A549 treated with DMSO at 1 μM for 4 hours (cell line): ENCODE data around the gene KLK1. TPM values are rescaled to one million over a fixed set of nuclear protein-coding genes. Genes with fewer than 3 reads are reported as not detected.

Source experiments
- total RNA-seq: library from RNA; stranded (reverse); fragments of 200-300 nt; extraction: Qiagen RNA extraction; gene quantifications from 5 replicates; pipeline ENCODE4 v1.2.3, GENCODE V29; 2022; ENCODE audit warnings: low read depth

Gene KLK1
- 0.11 to 0.13 TPM in 2 of 5 replicates, not detected in the others for total RNA-seq

DNA sequence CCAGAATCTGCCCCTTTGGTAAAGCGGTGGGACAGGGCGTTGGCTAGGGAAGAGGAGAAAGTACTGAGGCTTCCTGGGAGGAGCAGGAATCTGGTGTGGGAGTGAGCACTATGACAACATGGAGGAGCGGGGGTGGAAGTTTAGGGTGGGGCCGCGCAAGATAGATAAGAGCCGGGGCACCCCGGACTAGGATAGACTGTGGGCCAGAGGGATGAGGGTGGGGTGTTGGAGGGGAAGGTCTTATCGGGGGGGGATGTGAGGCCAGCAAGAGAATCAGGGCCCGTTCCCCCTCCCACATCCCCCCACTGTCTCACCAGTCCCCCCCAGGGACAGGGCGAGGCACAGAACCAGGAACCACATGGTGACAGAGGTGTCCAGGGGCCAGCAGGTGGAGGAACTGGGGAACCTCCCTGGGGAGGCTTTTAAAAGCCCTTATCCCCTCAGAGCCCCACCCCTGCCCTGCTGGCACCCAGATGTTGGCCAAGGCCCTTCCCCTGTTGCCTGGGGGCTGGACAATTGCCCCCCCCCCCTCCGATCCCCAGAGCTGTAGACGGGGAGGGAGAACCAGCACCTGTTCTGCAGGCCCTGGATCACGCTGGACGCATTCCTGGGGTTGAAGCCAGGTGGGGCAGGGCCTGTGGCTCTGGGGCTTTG is at the start of gene KLK1:
KLK1 (minus strand) TSS at position 399 of the 654 bp plus-strand sequence; CDS start at position 360, 39 bp downstream.

DNA sequence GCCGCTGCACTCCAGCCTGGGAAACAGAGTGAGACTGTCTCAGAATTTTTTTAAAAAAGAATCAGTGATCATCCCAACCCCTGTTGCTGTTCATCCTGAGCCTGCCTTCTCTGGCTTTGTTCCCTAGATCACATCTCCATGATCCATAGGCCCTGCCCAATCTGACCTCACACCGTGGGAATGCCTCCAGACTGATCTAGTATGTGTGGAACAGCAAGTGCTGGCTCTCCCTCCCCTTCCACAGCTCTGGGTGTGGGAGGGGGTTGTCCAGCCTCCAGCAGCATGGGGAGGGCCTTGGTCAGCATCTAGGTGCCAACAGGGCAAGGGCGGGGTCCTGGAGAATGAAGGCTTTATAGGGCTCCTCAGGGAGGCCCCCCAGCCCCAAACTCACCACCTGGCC is 49.5 kb upstream of the KLK1 start, which contains the start of gene KLK2:
KLK2 (plus strand) TSS at position 384 of the 400 bp plus-strand sequence. CDS start 35 bp downstream, outside the sequence.

DNA sequence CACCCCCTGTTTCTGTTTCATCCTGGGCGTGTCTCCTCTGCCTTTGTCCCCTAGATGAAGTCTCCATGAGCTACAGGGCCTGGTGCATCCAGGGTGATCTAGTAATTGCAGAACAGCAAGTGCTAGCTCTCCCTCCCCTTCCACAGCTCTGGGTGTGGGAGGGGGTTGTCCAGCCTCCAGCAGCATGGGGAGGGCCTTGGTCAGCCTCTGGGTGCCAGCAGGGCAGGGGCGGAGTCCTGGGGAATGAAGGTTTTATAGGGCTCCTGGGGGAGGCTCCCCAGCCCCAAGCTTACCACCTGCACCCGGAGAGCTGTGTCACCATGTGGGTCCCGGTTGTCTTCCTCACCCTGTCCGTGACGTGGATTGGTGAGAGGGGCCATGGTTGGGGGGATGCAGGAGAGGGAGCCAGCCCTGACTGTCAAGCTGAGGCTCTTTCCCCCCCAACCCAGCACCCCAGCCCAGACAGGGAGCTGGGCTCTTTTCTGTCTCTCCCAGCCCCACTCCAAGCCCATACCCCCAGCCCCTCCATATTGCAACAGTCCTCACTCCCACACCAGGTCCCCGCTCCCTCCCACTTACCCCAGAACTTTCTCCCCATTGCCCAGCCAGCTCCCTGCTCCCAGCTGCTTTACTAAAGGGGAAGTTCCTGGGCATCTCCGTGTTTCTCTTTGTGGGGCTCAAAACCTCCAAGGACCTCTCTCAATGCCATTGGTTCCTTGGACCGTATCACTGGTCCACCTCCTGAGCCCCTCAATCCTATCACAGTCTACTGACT is 31.2 kb upstream of the KLK1 start, which contains the start of gene KLK3:
KLK3 (plus strand) TSS at position 280 of the 775 bp plus-strand sequence; CDS start at position 321, 41 bp downstream.

DNA sequence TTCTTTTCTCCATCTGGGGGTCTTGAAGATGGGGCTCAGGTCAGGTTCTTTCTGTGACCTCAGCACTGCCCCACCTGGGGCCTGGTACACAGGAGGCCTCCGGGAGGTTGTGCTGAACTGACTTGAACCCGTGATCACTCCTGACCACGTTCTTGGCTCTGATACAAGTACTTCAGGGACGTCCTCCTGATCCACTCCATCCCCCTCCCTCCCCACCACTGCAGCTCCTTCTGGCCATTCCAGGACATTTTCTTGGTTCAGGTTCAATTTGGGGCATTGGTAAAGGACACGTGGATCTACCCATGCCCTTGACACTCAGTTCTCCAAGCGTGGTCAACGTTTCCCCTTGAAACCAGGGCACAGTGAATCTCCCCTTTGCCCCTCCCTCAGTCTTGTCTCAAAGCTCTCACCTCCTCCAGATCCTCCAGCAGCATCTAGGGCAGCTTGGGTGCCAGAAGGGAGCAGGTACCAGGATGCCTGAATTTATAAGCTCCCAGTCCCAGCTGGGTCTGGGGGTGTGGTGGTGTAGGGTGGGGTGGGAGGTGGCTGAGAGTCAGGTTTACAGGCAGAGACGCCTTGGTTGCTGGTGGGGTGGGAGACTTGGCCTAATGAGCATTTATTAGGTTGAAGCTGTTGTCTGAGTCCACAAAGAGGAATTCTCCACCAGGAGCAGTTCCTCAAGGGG is 9.7 kb upstream of the KLK1 start, which contains the start of gene KLK15:
KLK15 (minus strand) TSS at position 458 of the 685 bp plus-strand sequence. CDS start 2,082 bp downstream, outside the sequence.

DNA sequence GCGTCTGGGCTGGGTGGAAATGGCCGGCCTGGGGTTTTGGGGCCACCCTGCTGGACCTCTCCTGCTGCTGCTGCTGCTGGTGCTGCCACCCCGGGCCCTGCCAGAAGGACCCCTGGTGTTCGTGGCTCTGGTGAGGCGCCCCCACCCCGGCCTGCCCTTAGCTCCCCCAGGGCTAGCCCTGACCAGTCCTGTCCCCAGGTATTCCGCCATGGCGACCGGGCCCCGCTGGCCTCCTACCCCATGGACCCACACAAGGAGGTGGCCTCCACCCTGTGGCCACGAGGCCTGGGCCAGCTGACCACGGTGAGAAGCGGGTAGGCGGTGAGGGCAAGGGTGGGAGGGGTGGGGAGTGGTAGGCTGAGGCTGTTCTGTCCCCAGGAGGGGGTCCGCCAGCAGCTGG is 33.2 kb downstream of the KLK1 start, which contains the start of gene ACP4:
ACP4 (plus strand) TSS at position 20 of the 400 bp plus-strand sequence; CDS start at position 20, 0 bp downstream.

DNA sequence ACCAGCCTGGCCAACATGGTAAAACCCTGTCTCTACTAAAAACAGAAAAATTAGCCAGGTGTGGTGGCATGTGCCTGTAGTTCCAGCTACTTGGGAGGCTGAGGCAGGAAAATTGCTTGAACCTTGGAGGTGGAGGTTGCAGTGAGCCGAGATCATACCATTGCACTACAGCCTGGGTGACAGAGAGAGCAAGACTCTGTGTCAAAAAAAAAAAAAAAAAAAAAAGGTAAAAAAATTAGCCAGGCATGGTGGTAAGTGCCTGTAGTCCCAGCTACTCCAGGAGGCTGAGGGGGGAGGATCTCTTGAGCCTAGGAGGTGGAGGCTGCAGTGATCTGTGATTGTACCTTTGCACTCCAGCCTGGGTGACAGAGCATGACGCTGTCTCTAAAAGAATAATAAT is 53.4 kb downstream of the KLK1 start, which contains the start of gene GPR32:
GPR32 (plus strand) TSS at position 301 of the 400 bp plus-strand sequence. CDS start 137 bp downstream, outside the sequence.

Other genes starting within 250 kb of the KLK1 start
- 0.42 to 1.1 TPM (median 0.55 TPM) in 5 replicates for gene SYT3, start 183.9 kb downstream of the KLK1 start, total RNA-seq
- gene C19orf81, start 174.3 kb downstream of the KLK1 start, total RNA-seq: 2.1 to 10.3 TPM (median 9.1 TPM) in 5 replicates
- gene SHANK1, start 104.0 kb downstream of the KLK1 start, total RNA-seq: 0.07 to 0.52 TPM (median 0.22 TPM) in 5 replicates
- gene CLEC11A, start 100.4 kb downstream of the KLK1 start, total RNA-seq: 6.4 to 10.5 TPM (median 9.0 TPM) in 5 replicates
- not detected in 5 replicates for gene GPR32, start 53.3 kb downstream of the KLK1 start, total RNA-seq
- not detected in 5 replicates for gene ACP4, start 33.4 kb downstream of the KLK1 start, total RNA-seq
- gene KLK15, start 9.8 kb upstream of the KLK1 start, total RNA-seq: not detected in 5 replicates
- not detected in 5 replicates for gene KLK3, start 31.1 kb upstream of the KLK1 start, total RNA-seq
- gene KLK2, start 49.7 kb upstream of the KLK1 start, total RNA-seq: 0.09 to 0.17 TPM in 2 of 5 replicates, not detected in the others
- gene KLK4, start 87.6 kb upstream of the KLK1 start, total RNA-seq: 0.07 to 0.17 TPM (median 0.09 TPM) in 3 of 5 replicates, not detected in the others
- 0.08 TPM in 1 of 5 replicates, not detected in the others for gene KLK5, start 129.3 kb upstream of the KLK1 start, total RNA-seq
- gene KLK6, start 145.8 kb upstream of the KLK1 start, total RNA-seq: 0.19 to 0.51 TPM (median 0.29 TPM) in 5 replicates
- gene KLK7, start 160.1 kb upstream of the KLK1 start, total RNA-seq: not detected in 5 replicates
- gene KLK8, start 177.8 kb upstream of the KLK1 start, total RNA-seq: not detected in 5 replicates
- 0.25 to 0.40 TPM (median 0.34 TPM) in 5 replicates for gene KLK10, start 195.9 kb upstream of the KLK1 start, total RNA-seq
- not detected in 5 replicates for gene KLK11, start 202.8 kb upstream of the KLK1 start, total RNA-seq
- gene KLK12, start 211.2 kb upstream of the KLK1 start, total RNA-seq: not detected in 5 replicates
- 0.14 to 0.37 TPM in 2 of 5 replicates, not detected in the others for gene KLK13, start 241.3 kb upstream of the KLK1 start, total RNA-seq